ENCODE results near the gene WDR35.

DNA sequence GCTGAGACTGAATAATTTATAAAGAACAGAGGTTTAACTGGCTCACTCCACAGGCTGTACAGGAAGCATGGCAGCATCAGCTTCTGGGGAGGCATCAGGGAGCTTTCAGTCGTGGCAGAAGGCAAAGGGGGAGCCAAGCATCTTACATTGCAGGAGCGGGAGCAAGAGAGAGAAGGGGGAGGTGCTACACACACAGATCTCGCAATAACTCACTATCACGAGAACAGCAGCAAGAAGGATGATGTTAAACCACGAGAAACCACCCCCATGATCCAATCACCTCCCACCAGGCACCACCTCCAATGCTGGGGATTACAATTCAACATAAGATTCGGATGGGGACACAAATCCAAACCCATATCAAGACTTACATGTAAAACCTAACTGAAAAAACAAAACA, 40.3 kb upstream of the WDR35 start:
- TF ChIP-seq POLR2AphosphoS5 (IDR thresholded peaks at IDR 0.05; ENCODE audit: low read depth, low read length) (no peak), TAF1 (IDR thresholded peaks at IDR 0.05; ENCODE audit: low read depth, low read length) (no peak), POU2F2 (IDR thresholded peaks at IDR 0.05; ENCODE audit: low read depth, low read length) (no peak)
